Ishikawa (cell line): Measurements from ENCODE around the gene ZNF48.

Experiments used
- CEBPB ChIP-seq: IDR thresholded peaks from 2 replicates; pipeline ENCODE4 v1.6.1; 2012
- CREB1 ChIP-seq: IDR thresholded peaks from 2 replicates; pipeline ENCODE4 v1.6.1; 2012; ENCODE audit warnings: low read depth
- EGR1 ChIP-seq: IDR thresholded peaks from 2 replicates; pipeline ENCODE4 v1.6.1; 2012
- EP300 ChIP-seq: IDR thresholded peaks from 2 replicates; pipeline ENCODE4 v1.6.1; 2012; ENCODE audit warnings: borderline replicate concordance
- FOXM1 ChIP-seq: IDR thresholded peaks from 2 replicates; pipeline ENCODE4 v1.6.1; 2012; ENCODE audit warnings: low read depth, borderline replicate concordance
- NFIC ChIP-seq: IDR thresholded peaks from 2 replicates; pipeline ENCODE4 v1.6.1; 2012
- RAD21 ChIP-seq: IDR thresholded peaks from 2 replicates; pipeline ENCODE4 v1.6.1; 2012; ENCODE audit warnings: low read depth
- TAF1 ChIP-seq: IDR thresholded peaks from 2 replicates; pipeline ENCODE4 v1.6.1; 2012; ENCODE audit warnings: low read depth, mild to moderate bottlenecking
- TCF12 ChIP-seq: IDR thresholded peaks from 2 replicates; pipeline ENCODE4 v1.6.1; 2012; ENCODE audit warnings: low read depth
- TEAD4 ChIP-seq: IDR thresholded peaks from 2 replicates; pipeline ENCODE4 v1.6.1; 2012
- YY1 ChIP-seq: IDR thresholded peaks from 2 replicates; pipeline ENCODE4 v1.6.1; 2012; ENCODE audit warnings: low read depth
- ZBTB7A ChIP-seq: IDR thresholded peaks from 2 replicates; pipeline ENCODE4 v1.6.1; 2012; ENCODE audit warnings: low read depth
- TF ChIP-seq, protein P1 (sequence below): IDR thresholded peaks from 2 replicates; pipeline ENCODE4 v1.6.1; 2012
- TF ChIP-seq, protein P2 (sequence below): IDR thresholded peaks from 2 replicates; pipeline ENCODE4 v1.6.1; 2012; ENCODE audit warnings: low read depth, mild to moderate bottlenecking
- TF ChIP-seq, protein P3 (sequence below): IDR thresholded peaks from 2 replicates; pipeline ENCODE4 v1.6.1; 2012

Gene ZNF48

DNA sequence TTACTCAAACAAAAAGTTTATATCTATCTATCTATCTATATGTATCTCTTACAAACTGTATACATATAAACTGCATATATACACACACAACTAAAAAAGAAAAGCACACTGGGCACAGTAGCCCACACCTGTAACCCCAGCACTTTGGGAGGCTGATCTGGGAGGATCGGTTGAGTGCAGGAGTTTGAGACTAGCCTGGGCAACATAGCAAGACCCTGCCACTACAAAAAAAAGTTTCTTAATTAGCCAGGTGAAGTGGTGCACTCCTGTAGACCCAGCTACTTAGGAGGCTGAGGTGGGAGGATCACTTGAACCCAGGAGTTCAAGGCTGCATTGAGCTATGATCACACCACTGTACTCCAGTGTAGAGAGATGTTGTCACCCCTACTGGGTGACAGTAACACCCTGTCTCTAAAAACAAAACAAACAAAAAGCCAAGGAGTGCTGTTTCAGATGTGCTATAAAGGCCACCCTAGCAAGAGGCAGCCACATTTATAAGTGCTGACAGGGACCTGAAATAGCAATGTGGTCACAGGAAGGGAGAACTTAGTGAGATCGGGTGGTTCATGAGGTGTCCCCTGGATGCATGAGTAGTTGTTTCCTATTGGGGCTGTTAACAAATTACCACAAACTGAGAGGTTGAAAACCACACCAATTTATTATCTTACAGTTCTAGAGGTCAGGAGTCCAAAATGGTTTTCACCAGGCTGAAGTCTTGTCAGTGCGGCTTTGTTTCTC, 44.9 kb upstream of the ZNF48 start:
- TF ChIP-seq YY1 (no peak), EP300 (no peak), TCF12 (no peak), FOXM1 (no peak), ZBTB7A (no peak), NFIC (no peak), EGR1 (no peak), CEBPB (no peak), TEAD4 (no peak), RAD21 (no peak), TAF1 (no peak), CREB1 (no peak)
- TF ChIP-seq, protein P1, sequence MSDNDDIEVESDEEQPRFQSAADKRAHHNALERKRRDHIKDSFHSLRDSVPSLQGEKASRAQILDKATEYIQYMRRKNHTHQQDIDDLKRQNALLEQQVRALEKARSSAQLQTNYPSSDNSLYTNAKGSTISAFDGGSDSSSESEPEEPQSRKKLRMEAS: no peak
- TF ChIP-seq, protein P2, sequence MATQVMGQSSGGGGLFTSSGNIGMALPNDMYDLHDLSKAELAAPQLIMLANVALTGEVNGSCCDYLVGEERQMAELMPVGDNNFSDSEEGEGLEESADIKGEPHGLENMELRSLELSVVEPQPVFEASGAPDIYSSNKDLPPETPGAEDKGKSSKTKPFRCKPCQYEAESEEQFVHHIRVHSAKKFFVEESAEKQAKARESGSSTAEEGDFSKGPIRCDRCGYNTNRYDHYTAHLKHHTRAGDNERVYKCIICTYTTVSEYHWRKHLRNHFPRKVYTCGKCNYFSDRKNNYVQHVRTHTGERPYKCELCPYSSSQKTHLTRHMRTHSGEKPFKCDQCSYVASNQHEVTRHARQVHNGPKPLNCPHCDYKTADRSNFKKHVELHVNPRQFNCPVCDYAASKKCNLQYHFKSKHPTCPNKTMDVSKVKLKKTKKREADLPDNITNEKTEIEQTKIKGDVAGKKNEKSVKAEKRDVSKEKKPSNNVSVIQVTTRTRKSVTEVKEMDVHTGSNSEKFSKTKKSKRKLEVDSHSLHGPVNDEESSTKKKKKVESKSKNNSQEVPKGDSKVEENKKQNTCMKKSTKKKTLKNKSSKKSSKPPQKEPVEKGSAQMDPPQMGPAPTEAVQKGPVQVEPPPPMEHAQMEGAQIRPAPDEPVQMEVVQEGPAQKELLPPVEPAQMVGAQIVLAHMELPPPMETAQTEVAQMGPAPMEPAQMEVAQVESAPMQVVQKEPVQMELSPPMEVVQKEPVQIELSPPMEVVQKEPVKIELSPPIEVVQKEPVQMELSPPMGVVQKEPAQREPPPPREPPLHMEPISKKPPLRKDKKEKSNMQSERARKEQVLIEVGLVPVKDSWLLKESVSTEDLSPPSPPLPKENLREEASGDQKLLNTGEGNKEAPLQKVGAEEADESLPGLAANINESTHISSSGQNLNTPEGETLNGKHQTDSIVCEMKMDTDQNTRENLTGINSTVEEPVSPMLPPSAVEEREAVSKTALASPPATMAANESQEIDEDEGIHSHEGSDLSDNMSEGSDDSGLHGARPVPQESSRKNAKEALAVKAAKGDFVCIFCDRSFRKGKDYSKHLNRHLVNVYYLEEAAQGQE: no peak
- TF ChIP-seq, protein P3, sequence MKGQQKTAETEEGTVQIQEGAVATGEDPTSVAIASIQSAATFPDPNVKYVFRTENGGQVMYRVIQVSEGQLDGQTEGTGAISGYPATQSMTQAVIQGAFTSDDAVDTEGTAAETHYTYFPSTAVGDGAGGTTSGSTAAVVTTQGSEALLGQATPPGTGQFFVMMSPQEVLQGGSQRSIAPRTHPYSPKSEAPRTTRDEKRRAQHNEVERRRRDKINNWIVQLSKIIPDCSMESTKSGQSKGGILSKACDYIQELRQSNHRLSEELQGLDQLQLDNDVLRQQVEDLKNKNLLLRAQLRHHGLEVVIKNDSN: no peak

DNA sequence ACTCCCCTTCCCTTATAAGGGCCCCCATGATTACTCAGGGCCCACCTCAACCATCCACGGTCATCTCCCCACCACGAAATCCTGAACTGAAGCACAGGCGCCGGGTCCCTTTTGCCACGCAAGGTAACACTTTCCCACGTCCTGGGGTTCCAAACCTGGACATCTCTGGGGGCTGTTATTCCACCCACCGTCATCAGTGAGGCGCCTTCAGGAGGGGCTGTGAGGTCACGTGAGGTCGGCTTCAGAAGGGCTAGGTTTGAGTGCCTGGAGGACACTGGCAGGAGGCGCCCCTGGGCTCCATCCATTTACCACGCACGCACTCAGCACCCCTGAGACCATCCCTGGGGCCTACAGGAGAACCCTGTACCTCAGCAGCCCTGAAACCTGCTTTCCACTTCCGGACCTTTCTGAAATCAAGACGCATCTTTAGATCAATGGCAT, 44.2 kb upstream of the ZNF48 start:
- TF ChIP-seq TAF1 (no peak), CREB1 (no peak), EP300 (no peak), EGR1 (no peak), RAD21 (no peak), ZBTB7A (no peak), FOXM1 (no peak)
- TF ChIP-seq, protein P3: no peak
- TF ChIP-seq, protein P2: no peak

DNA sequence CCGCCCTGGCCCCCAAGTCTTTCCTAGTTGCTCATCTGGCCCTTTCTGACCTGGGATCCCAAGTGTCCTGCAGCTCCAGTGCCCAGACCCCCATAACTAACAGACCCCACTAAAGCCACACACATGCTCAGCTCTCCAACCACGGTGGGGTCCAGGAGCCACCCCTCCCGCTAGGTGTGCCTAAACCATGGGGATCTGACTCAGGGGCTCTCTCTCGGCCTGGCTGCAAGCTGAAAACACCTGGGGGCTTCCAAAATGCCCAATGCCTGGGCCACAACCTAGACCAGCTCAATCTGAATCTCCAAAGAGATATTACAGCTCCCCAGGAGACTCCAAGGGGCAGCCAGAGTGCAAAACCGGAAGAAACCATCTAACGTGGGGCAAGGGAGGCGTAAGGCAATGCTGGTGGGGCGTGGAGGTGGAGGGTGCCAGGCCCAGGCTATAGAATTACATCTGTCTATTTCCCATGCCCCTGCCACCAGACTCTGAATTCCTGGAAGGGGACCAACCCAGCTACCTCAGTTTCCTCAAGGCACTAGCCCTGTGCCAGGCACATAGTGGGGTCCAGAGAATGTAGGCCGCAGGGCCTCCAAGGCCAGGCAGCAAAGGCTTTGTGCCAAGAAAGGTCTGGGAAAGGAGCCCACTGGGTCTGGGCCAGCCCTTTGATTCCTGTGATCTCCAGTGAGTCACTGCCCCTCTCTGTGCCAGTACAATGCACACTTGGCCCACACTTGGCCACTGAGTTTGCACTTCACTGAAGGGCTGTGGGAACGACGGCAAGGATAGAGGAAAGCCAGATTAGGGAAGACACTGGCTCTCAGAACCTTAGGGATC, 43.4 kb upstream of the ZNF48 start:
- TF ChIP-seq FOXM1 (0 out of 2 replicates have a peak, but pooled peaks have one; percentile 58), RAD21 (no peak; the same call in 1 of the 2 replicates), TCF12 (peak; percentile 90), NFIC (peak; percentile 99), ZBTB7A (no peak; the same call in 1 of the 2 replicates), TEAD4 (peak; percentile 68), EP300 (peak; percentile 89), YY1 (0 out of 2 replicates have a peak, but pooled peaks have one; percentile 5), CEBPB (no peak)
- TF ChIP-seq, protein P1: 0 out of 2 replicates have a peak, but pooled peaks have one; percentile 60
- TF ChIP-seq, protein P3: no peak

DNA sequence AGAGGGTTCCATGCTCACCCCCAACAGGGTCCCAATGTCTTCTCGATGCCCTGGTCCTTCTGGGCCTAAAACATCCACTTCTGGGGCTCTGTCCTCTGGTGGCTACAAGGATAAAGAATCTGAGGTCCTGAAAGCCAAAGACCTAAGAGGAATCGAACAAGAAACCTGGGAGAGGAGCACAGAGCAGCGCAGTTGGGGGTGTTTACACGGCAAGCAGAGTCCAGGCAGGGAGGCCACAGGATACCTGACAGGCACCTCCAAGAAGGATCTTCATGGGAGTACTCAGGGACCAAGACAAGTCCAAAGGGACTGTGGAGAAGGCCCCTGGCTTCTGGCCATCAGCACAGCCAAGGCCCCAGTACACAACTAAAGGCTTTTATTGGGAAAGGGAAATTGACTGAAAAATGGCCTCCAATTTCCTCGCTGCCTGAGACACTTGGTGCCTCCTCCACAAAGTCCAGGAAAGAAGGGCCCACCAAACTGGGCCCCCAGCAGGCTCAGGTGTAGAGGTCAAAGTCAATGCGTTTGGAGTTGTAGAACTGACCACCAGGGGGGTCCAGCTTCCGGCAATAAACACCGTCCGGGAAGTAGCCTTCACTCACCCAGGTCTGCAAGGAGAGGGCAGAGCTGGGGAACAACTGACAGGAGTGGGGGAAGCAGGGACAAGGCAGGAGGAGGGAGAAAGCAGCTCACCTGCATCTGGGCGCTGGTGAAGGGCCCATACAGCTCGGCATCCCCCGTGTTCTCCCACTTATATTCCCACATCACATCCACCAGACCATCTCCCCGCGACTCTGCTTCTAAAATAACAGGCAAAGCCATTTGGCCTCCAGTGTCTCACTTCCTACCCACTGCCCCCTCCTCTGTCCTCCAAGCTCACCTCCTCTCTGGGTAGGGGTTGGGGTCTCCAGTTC, 42.5 kb upstream of the ZNF48 start:
- TF ChIP-seq ZBTB7A (no peak), TEAD4 (no peak), YY1 (no peak), CREB1 (no peak), RAD21 (no peak), NFIC (no peak)
- TF ChIP-seq, protein P2: no peak
